CD4-positive, alpha-beta T cell treated with Interleukin-1 beta for 1 hour (primary cell): Measurements from ENCODE around the gene ART4.
A peak's percentile ranks its signal among the peaks of the same experiment; 100 is the strongest.

Source experiments
- DNase-seq, 2 donors: peaks; one replicate each; pipeline ENCODE4 v3.0.0-alpha.2; 2020 to 2022

ART4 gene

DNA sequence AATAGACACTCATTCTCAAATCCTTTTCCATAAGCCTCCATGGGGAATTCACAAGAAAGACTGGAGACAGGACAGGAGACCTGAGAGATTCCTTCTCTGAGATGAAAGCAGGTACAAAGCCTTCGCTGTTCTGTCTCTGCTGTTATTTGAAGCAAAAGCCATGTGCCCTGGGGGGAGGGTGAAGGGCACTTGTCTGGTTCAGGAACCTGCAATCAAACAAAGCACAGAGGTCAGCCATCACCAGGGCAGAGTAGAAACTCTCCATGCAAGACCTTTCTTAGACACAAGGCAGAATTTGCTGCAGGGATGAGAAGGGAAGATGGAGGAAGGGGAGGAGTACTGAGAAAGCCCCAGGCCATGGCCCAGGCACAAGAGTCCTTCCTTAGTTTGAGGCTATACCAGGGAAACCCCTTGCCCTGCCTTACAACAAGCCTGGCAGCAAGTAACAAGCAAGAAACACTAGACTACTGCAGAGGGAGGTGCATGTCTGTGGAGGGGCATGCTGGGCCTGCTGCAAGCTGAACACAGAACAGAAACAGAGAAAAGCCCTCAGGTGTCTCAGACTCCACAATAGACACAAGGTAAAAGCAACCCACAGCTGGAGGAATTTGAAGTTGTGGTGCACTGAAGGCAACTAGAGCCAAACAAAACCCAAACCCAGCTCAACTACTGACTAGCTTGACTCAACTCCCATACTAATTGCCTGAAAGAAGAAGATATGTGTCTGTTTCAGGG lies 7.8 kb upstream of the ART4 start:
- no peak for DNase-seq

DNA sequence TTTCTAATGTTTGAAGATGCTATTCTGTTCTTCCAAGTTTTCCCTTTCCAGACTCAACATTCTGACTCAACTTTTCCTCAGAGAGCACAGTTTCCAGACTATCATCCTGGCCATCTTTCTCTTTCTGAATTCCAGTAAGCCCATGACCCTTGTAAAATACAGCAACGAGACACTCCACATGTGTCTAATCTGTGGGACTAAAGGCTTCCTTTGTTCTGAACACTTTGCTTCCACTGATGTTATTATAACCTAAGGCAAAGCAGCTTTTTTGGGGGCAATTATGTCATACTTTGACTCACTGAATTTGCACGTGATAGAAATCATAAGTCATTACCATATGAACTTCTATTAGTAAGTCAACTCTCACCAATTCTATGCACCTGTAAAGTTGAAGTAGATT lies 6.3 kb upstream of the ART4 start:
- DNase-seq, result no peak

DNA sequence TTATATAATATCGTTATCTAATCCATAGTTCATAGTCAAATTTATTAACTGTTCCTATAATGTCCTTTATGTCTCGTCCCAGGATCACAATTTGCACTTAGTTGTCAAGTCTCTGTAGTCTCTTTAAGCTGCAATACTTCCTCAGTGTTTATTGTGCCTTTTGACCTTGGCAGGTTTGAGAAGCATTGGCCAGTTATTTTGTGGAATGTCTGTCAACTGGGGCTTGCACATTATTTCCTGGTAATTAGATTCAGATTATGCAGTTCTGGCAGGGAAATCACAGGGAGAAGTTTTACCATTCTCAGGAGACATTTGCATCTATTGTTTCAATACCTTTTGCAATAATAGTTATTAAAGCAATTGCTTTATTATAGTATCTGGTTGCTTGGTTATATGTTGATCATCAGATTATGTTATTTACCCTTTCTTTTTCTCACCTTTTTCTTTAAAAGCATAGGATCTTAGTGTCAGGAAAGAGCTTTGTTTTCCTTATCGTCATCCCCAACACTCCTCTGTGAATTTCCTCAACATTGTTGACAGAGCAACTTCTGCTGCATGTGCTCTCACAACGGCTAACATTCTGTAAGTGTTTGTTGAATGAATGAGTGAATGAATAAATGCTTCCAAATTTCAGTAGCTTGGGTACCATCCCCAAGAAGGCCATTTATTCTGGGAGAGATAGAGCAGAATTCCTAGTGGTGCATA lies 3.7 kb upstream of the ART4 start:
- DNase-seq, result no peak

DNA sequence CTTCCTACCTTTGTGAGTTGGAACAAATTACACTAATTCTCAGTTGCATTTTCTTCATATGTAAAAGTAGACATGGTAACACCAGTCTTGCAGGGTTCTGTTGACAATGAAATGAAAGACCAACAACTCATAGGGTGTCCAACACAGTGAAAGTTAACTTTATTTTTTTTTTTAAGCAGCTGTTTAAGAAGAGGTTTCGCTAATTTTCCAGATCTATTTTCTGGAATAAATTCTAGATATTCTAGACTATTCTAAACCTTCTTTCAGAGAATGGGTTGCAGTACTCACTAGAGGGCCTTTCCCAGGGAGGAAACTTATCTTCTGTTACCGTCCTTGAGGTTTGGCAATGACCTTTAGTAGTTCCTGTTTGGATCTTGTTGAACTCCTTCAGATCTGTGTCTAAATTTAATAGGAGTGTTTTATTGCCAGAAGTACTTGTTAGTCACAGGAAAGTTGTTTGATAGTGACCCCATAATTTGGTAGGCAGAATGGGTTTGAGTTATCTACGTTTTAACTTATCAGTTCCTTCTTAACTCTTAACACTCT lies 2.8 kb upstream of the ART4 start:
- DNase-seq, result no peak

DNA sequence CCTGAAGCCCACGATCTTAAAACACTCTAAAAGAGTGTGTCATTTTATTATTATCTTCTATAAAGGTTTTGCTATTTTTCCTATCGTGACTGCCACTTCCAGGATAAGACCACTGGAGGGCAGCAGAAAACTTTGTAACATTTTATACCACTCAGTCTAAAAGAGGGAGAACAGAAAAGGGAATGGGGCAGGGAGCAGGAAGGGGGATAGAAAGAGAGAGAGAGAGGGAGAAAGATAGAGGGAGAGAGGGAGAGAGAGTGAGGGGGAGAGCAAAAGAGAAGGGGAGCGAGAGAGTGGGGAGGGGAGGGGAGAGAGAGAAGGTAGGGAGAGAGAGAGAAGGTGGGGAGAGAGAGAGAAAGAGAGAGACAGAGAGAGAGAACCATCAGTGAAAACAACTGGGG lies 2.0 kb upstream of the ART4 start:
- DNase-seq, result peak; percentile 42 to 67

DNA sequence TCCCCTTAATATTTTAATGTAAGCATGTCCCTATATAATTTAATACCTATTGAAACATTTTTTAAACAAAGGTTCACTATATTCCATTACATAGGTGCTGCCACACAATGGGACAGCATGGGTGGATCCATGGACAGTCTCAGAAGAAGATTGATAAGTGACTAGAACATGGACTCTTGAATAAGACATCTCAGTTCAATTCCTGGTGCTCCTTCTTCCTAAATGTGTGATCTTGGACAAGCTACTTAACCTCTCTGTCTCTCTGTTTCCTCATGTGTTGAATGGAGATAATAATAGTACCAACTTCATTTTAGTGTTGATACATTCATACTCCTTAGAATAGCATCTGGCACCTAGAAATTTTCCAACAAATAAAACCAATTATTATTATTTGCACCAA lies 1.1 kb upstream of the ART4 start:
- no peak for DNase-seq

DNA sequence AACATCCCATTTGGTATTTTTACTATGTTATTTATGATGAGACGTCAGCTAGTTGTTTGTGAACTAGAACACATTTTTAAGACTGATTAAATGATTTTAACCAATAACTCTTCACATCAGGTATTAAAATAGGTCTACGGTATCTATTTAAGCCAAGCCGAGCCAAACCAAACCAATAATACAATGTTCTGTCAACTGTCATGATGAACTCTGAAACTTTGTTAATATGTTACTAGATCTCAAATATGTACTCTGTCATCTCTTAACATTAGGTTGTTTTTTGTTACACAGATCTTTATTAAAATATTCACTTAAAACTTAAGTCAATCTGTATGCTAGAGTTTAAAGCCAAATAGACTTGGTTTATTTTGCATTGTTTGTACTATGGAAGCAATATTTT lies 1.0 kb downstream of the ART4 start:
- DNase-seq, result no peak

DNA sequence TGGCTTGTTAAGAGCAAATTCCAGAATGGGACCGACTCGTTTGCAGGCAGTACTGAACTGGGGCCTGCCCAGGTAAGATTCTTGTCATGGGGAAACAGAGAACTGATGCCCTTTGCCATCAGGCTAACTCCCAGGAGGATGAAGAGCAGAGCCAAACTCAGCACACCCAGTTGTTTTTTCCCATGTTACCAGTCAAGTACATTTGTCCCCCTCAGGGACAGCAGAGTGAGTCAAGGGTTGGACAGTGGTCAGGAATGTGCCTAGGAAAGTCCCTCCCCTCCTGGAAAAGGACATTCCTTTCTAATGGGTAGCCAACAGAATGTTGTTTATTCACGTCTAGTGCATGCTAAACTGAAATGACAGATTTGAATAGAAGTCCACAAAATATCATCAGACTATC lies 1.6 kb downstream of the ART4 start:
- no peak for DNase-seq

DNA sequence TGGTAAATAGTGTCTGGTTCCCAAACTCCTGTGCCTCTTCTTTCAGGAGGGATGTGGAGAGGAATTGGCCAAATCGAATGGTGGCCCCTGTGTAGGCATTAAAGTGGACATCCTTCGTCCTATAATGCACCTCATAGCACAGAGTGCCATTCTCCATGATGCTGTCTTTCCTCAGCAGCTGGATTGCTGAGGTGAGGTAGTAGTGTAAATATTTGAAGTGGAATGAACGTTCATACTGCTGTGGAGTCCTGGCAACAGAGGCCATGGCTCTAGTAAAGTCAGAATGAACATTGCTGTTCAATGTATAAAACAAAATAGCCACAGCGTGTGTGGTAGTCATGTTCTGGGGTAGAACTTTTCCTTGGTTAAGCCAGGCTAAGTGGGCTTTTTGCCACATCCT lies 2.7 kb downstream of the ART4 start:
- DNase-seq, result no peak

DNA sequence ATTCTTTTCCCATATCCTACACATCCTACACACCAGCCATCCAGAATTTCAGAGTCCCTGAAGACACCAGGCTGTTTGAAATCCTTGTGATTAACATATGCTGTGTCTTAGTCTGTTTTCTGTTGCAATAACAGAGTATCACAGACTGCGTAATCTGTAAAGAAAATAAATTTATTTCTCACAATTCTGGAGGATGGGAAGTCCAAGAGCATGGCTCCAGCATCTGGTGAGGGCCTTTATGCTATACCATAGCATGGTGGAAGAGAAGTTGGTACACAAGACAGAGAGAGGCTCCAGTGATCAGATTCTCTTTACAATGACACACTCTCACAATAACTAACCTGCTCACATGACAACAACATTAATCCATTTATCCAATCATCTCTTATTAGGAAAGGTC lies 4.1 kb downstream of the ART4 start:
- DNase-seq, result no peak

DNA sequence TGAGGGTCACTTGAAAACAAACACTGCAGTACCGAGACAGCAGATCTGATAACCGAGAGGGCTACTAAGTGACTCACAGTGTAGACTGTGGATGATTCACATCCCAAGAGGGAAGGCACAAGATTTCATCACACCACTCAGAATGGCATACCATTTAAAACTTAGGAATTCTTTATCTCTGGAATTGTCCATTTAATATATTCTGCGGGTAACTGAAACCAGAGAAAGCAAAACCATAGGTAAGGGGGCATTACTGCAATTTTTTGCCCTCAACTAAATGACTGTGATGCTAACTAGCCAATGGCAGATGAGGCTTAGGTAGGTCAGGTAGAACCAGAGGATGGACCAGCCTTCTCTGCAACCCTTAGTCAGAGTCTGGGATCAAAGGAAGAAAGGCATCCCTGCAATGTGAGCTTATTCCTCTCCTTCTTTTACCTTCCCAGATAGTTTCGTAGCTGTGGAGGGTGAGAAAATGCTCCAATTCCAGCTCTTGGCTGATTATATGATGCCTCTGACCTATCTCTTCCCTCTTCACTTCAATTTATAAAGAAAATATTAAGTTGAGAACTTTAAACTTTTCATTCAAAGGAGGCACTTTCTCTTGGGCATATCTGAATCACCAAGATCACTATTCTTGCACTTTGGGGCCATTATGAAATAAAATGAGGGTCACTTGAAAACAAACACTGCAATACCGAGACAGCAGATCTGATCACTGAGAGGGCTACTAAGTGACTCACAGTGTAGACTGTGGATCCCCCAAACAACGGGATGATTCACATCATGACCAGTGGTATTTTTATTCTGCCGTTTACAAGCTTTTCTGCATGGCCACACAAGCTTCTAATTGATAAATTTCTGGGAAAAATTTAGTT lies 6.8 kb downstream of the ART4 start:
- no peak for DNase-seq

DNA sequence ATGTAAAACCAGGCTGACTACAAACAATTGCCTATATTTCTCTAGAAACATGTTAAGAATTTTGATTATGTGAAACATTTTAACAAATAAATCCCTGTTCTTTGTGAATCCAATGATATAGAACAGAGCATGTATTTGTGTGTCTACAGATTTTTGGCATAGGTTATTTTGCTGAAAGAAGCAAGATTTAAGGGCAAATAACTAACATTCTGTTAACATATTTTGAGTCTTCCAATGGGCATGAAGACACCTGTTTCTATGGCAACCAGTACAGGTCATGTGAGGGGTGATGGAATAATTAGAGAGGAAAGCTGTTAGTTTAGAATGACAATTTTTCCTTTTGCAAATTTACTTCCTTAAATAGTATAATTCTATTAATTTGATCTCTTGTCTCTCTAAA lies 8.8 kb downstream of the ART4 start:
- no peak for DNase-seq

DNA sequence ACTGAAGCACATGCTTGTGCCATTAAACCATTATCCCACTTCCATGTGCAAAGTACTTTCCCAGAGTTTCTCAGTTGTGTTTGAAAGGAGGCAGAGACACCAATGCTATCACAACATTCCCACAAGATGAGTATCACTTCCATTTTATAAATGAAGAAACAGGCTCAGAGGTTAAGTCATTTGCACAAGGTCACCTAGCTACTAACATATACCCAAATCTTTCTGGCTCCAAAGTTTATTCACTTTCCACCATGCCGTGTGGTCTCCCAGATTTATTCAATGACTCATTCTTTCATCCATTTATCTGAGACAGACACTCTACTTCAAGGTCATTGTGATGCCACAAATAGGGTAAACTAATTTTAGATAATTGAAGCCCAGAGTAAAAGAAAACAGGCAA lies 9.4 kb downstream of the ART4 start:
- no peak for DNase-seq

DNA sequence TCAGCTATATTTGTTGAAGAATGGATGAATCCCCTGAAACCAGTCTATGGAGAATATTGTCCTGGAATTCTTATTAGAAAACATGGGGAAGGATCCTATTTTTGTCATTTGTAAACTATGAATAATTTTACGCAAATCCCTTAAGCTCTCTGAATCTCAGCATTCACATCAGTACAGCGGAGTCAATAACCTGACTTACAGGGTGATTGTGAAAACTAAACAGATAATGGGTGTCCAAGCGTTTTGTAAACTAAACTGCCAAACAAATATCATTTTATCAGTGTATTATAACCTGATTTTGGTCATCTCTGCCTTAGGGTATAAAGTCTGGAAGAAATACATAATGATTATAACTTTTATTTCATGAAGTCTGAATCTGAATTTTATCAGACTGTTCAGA lies 10.0 kb downstream of the ART4 start:
- DNase-seq, result no peak

DNA sequence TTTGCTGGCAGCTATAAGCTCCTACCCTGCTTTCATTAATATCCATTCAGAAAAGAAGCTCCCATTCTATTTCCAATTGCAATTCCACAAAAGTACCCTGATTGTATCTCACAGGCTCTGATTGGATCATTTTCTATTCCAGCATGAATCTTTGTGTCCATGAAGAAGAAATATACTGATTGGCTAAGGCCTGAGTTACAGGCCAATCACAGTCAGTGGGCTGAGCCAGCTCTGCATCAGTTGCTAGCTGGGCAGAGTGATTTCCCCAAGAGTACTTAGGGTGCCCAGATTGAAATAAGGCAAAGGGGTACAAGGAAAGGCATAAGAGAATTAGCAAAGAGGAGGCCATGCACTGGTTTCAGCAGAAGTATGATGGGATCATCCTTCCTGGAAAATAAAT lies 14.4 kb downstream of the ART4 start:
- DNase-seq, result peak in 1 of 2 donors; percentile 17

DNA sequence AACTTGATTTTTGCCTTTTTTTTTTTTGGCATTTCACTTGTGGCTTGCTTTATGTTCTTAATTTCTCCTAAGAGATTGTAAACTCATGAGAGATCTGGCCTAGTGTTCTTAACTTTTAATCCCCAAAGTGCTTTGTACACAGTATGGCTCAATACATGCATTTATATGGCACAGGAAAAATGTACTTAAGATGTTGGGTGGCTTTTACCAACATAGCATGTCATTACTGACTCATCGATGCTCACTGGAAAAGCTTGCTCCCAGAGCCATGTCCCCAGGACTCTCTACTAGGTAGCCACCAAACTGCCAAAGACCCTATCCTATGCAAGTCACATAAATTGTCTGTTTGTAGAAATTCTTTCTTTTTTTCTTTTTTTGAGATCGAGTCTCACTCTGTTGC lies 16.3 kb downstream of the ART4 start:
- no peak for DNase-seq

DNA sequence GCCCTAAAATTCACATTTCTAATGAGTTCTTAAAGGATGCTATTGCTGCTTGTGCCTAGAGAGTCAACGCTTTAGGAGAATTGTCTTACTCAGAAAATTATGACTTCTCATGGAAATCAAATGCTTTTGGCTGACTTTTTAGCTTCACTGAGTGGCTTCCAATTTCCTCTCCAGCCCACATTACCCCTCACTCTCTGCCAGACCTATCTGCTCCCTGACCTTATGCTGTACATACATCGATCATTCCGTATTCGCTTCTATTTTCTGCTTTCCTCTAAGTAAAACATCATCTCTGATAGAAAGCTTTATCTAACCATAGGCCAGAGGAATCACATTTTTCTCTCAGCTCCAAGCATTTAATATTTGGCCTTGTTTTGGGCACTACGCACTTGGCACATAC lies 16.8 kb downstream of the ART4 start:
- DNase-seq, result no peak

DNA sequence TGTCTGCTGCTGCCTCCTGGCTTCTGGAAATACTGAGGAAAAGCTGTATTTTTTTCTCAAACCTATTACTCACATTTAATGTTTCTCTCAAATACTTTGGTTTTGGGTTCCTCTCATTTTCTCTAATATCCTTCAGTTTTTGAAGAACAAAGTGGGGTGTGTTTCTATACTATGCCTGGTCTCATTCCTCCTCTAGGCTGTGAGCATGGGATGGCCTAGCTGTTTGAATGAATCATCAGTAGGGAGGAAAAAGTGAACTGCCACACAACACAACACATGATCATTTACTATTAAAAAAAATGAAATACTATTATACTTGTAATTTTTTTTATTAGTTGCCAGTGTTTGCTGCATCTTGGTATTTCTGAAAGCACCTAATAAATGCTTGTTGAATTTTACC lies 18.1 kb downstream of the ART4 start:
- no peak for DNase-seq

DNA sequence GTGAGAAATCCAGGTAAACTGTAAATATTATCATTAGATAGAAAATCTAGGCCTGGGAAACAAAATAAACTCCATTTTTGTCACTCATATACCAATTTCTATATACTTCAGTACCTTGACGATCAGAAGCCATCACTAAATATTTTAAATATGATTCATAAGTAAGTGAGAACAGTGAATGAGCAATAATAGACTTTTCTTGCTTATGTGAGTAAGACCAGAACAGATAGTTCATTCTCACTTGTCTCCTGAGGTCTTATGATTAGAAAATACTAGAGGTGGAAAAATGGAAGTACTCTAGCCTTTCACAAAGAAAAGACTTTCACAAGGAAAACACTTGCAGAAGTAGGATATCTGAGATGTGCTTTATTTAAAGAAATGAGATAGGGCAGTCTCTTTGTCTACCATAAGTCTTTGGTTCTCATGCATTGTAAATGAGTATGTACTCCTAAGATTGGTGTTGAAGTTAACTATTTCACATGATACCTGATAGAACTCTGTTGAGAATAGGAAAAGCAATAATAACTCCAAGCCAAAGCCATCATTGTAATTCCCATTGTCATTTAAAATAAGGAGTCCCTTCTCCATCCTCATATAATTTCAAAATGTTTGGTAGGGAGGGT lies 19.2 kb downstream of the ART4 start:
- DNase-seq, result no peak

DNA sequence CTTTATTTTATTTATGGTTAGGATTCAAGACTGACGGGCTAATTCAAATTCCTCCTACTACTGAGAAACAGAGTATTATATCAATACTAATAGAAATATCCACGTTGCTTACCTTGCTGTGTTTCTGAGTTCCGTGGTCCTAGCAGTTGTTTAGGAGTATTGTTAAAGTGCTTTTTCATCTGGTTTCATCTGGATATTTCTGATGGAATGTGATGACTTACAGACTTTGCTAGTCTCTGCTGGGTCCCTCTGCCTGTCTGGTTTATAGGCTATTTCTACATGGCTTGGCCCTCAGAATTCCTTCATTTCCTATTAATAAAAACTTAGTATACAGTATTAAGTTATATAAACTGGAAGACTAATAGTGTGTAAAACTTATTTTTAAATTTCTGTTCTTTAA lies 29.3 kb downstream of the ART4 start, which contains the start of gene SMCO3:
Gene SMCO3 (minus strand): TSS at position 169 of the 400 bp plus-strand sequence. CDS start 7,502 bp downstream, outside the sequence.
- no peak for DNase-seq

DNA sequence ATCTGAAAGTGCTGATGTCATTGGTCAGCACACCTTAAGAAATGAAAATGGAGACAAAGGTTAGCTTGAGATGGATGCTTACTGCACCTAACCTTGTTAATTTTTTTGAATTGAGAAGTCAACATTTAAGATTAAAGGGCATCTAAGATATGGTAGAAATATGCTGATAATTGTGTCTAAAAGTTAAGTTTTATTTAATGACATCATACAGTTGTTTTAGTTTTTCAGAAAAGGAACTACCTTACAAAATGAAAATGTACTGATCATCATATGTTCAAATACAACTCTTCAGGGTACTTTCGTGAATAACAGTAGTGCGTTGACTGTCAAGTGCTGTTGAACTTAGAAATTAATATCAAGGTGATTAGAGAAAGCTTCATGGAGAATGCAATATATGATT lies 31.8 kb downstream of the ART4 start:
- no peak for DNase-seq

DNA sequence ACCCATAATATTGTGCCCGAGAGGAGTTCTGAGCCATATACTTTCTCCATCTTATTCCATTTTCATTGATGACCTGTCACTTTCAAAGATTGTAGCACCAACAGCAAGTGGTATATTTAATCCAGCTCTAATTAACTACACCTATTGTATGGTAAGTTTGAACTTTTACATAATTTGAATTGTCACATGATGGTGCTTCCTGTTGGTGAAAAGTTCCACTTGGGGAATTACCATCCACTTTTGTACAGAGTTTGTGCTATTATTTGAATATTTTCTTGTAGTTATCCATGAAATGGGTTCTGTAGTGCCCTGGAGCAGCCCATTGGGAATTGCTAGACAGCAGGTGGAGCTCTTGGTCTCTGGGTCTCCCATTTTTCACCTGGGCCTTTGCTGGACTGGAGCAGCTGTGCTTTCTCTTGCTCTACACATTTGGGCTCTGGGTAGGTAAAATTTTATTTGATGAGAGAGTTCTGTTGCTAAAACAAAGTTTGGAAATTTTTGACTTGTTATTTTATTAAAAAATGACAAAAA lies 32.3 kb downstream of the ART4 start:
- no peak for DNase-seq
